K562 (cell line): ENCODE measurements around the gene MTG1. TPM values are rescaled to one million over a fixed set of nuclear protein-coding genes. Genes with fewer than 3 reads are reported as not detected.

Experiments used
- ATAC-seq: fragments of 200-7000 bp; cut with Tn5 transposase; 3 replicates; pipeline ENCODE4 v1.9.1; 2020; ENCODE audit warnings: moderate library complexity
- BruUV-seq: library from RNA; stranded (reverse); fragments of 400-500 nt; replicated peaks from 2 replicates; lab custom pipeline; 2021; lab: Mats Ljungman, UMichigan
- CTCF ChIA-PET: fragments of 300-600 bp; formaldehyde crosslinking; extraction: SDS; loops from one replicate; lab custom pipeline; 2021; ENCODE audit warnings: low intra/inter-chr PET ratio; lab: Yijun Ruan, JAX
- POLR2A ChIA-PET: fragments of 300-600, 350-650 bp; sonication (Branson Sonifier 250); formaldehyde crosslinking; extraction: SDS; loops from one replicate; lab custom pipeline; 2021; ENCODE audit warnings: antibody characterized with exemption, inconsistent platforms; lab: Yijun Ruan, JAX
- DNase-seq, 4 experiments: peaks; one replicate each; pipeline versions ENCODE4 v3.0.0 to v3.0.0-alpha.2; 2011 to 2018; ENCODE audit warnings: low spot score in 3 of 4, mixed read lengths in 3 of 4; ENCODE audit errors: extremely low read depth in 1 of 4
- FAIRE-seq: peaks from 2 replicates; lab custom pipeline; 2011; peaks lifted over from hg19 to GRCh38; lab: Jason Lieb, UNC
- H2AFZ ChIP-seq: 2 replicates; pipeline ENCODE4 v1.6.0; 2011; ENCODE audit warnings: low read depth, low read length, control low read depth, inconsistent platforms
- H3K27ac ChIP-seq: fragments of 200-600 bp; 3 replicates; pipeline ENCODE4 v1.8.0; 2011; ENCODE audit warnings: low read depth, mild to moderate bottlenecking, control low read depth, inconsistent platforms, low read length, moderate library complexity, mixed read lengths; ENCODE audit errors: extremely low read depth
- H3K27me3 ChIP-seq, 2 experiments: fragments of 300-600 bp in 1 of 2; 2 replicates in 1 of 2; 3 replicates in 1 of 2; pipeline versions ENCODE4 v1.6.0 to v1.8.0; 2011; ENCODE audit warnings: inconsistent platforms in 2 of 2, low read length in 2 of 2, mild to moderate bottlenecking in 1 of 2, mixed read lengths in 1 of 2, moderate library complexity in 1 of 2; ENCODE audit not compliant: control insufficient read depth in 2 of 2, insufficient read depth in 2 of 2
- H3K36me3 ChIP-seq: fragments of 300-600 bp; 3 replicates; pipeline ENCODE4 v1.8.0; 2011; ENCODE audit warnings: mild to moderate bottlenecking, low read length, inconsistent platforms; ENCODE audit not compliant: control insufficient read depth, insufficient read depth
- H3K4me1 ChIP-seq, 2 experiments: fragments of 200-600 bp in 1 of 2; replicated peaks in 1 of 2; 2 replicates in 1 of 2; 3 replicates in 1 of 2; pipeline versions ENCODE4 v1.5.1 to v1.8.0; 2011; ENCODE audit warnings: inconsistent platforms in 2 of 2, low read length in 2 of 2, mild to moderate bottlenecking in 1 of 2, mixed read lengths in 1 of 2, moderate library complexity in 1 of 2; ENCODE audit not compliant: control insufficient read depth in 2 of 2, insufficient read depth in 2 of 2
- H3K4me2 ChIP-seq: 2 replicates; pipeline ENCODE4 v1.6.1; 2011; ENCODE audit warnings: low read length, control low read depth, inconsistent platforms, mixed read lengths; ENCODE audit not compliant: insufficient read depth
- H3K4me3 ChIP-seq: fragments of 200-600 bp; sonication (generic), shearing (Covaris generic); 2 replicates; pipeline ENCODE4 v1.5.1; 2016; ENCODE audit warnings: control low read depth, inconsistent platforms
- H3K79me2 ChIP-seq: fragments of 200-600 bp; 3 replicates; pipeline ENCODE4 v1.8.0; 2011; ENCODE audit warnings: low read length, inconsistent platforms; ENCODE audit not compliant: control insufficient read depth, insufficient read depth
- H3K9ac ChIP-seq, 2 experiments: 2 replicates each; pipeline versions ENCODE4 v1.6.0 to v1.6.1; 2011; ENCODE audit warnings: low read depth in 2 of 2, low read length in 2 of 2, control low read depth in 1 of 2, inconsistent platforms in 1 of 2, mild to moderate bottlenecking in 1 of 2, mixed read lengths in 1 of 2; ENCODE audit not compliant: insufficient read depth in 1 of 2
- H3K9me1 ChIP-seq: one replicate; pipeline ENCODE4 v1.6.0; 2011; ENCODE audit warnings: inconsistent platforms, mild to moderate bottlenecking, low read length, moderate library complexity; ENCODE audit not compliant: control insufficient read depth, insufficient read depth
- H3K9me3 ChIP-seq: replicated peaks from 2 replicates; pipeline ENCODE4 v1.5.1; 2011; ENCODE audit warnings: low read depth, low read length, inconsistent platforms; ENCODE audit not compliant: control insufficient read depth, insufficient read depth
- H4K20me1 ChIP-seq: replicated peaks from 2 replicates; pipeline ENCODE4 v1.6.1; 2011; ENCODE audit warnings: low read length, inconsistent platforms, mixed read lengths; ENCODE audit not compliant: control insufficient read depth, insufficient read depth
- ELF4 ChIP-seq: fragments of 450-650 bp; formaldehyde crosslinking; IDR thresholded peaks from 2 replicates; pipeline ENCODE4 v1.4.0; 2022; ENCODE audit warnings: missing genetic modification characterization
- GABPB2 ChIP-seq: fragments of 250-450 bp; sonication (Bioruptor Pico); conservative IDR thresholded peaks from 2 replicates; pipeline ENCODE4 v1.5.1; 2021; ENCODE audit warnings: mild to moderate bottlenecking
- HOXB6 ChIP-seq: fragments of 250-450 bp; sonication (Bioruptor Pico); IDR thresholded peaks from 2 replicates; pipeline ENCODE4 v1.5.1; 2022; ENCODE audit warnings: mild to moderate bottlenecking, borderline replicate concordance
- HSF4 ChIP-seq: fragments of 250-450 bp; sonication (Bioruptor Pico); IDR thresholded peaks from 2 replicates; pipeline ENCODE4 v2.1.2; 2022; ENCODE audit warnings: mild to moderate bottlenecking, moderate library complexity, borderline replicate concordance
- RAD51 ChIP-seq: fragments of 450-650 bp; IDR thresholded peaks from 2 replicates; pipeline ENCODE4 v1.7.1; 2016; ENCODE audit warnings: low read depth, mild to moderate bottlenecking, borderline replicate concordance
- TCF3 ChIP-seq: sonication (generic); formaldehyde crosslinking; IDR thresholded peaks from 2 replicates; pipeline ENCODE4 v1.4.0; 2020; ENCODE audit warnings: mild to moderate bottlenecking, missing genetic modification reagents
- ZNF143 ChIP-seq: sonication (generic); formaldehyde crosslinking; IDR thresholded peaks from 2 replicates; pipeline ENCODE4 v1.9.0; 2022; ENCODE audit warnings: mild to moderate bottlenecking, missing genetic modification reagents
- ZNF408 ChIP-seq: fragments of 250-450 bp; sonication (Bioruptor Pico); IDR thresholded peaks from 2 replicates; pipeline ENCODE4 v1.4.0; 2020; ENCODE audit warnings: low read depth, mild to moderate bottlenecking, moderate library complexity
- ZNF507 ChIP-seq: conservative IDR thresholded peaks from 2 replicates; pipeline ENCODE4 v1.6.1; 2017; ENCODE audit warnings: missing genetic modification characterization, missing compliant biosample characterization
- ZNF586 ChIP-seq: fragments of 450-650 bp; formaldehyde crosslinking; conservative IDR thresholded peaks from 2 replicates; pipeline ENCODE4 v1.4.0; 2020; ENCODE audit warnings: mild to moderate bottlenecking, moderate library complexity
- ZNF696 ChIP-seq: fragments of 250-450 bp; sonication (Bioruptor Pico); conservative IDR thresholded peaks from 2 replicates; pipeline ENCODE4 v1.4.0; 2020; ENCODE audit warnings: mild to moderate bottlenecking, moderate library complexity
- WGBS: fragments of 100-300 bp; shearing (Covaris generic); methylation state at CpG from one replicate; pipeline ENCODE4 v1.1.6; 2016; ENCODE audit warnings: low coverage, mixed read lengths; ENCODE audit not compliant: insufficient coverage; ENCODE audit errors: missing lambda C conversion rate; 5-methylcytosine and 5-hydroxymethylcytosine counted together
- in situ Hi-C: fragments of 300-500 bp; cut with MboI; formaldehyde crosslinking; loops from 4 replicates; pipeline ENCODE4 v1.15.0; 2018; ENCODE audit warnings: inconsistent platforms, mixed read lengths
- intact Hi-C: fragments of 100-400 bp; cut with micrococcal nuclease; formaldehyde crosslinking; loops from 2 replicates; pipeline ENCODE4 v1.14.2; 2022
- polyA plus RNA-seq, 8 experiments: library from polyadenylated mRNA; depleted of rRNA in 4 of 8; stranded (reverse) in 5 of 8; unstranded in 3 of 8; fragments of >200 nt; fragmentation: Nextera tagmentation in 2 of 8; fragmentation: Illumina TruSeq in 1 of 8; extraction: Ambion mirVana in 2 of 8; extraction: Trizol in 1 of 8; gene quantifications; 2 replicates each; pipeline versions ENCODE4 v1.2.1 to v1.2.3, GENCODE V29; 2011 to 2014; ENCODE audit warnings: inconsistent platforms in 1 of 8, missing spikeins in 1 of 8
- total RNA-seq, 7 experiments: library from RNA; depleted of rRNA in 6 of 7; stranded (reverse); fragments of >200 nt in 6 of 7; fragmentation: Illumina TruSeq in 2 of 7; extraction: Trizol in 2 of 7; gene quantifications; 2 replicates each; pipeline versions ENCODE4 v1.2.1 to v1.2.3, GENCODE V29; 2011 to 2021; ENCODE audit warnings: low replicate concordance in 1 of 7
- TF ChIP-seq, protein P1 (sequence below): fragments of 200-800 bp; sonication (Bioruptor generic); IDR thresholded peaks from 2 replicates; pipeline ENCODE4 v1.6.1; 2017; ENCODE audit warnings: missing genetic modification characterization, missing compliant biosample characterization
- TF ChIP-seq, protein P2 (sequence below): fragments of 250-450 bp; sonication (Bioruptor Pico); IDR thresholded peaks from 2 replicates; pipeline ENCODE4 v1.4.0; 2020
- TF ChIP-seq, protein P3 (sequence below): fragments of 450-650 bp; formaldehyde crosslinking; IDR thresholded peaks from 2 replicates; pipeline ENCODE4 v1.4.0; 2020; ENCODE audit warnings: mild to moderate bottlenecking, mixed read lengths

Gene MTG1
- total and polyA plus RNA-seq, 9 of the 15 experiments (the other 6 are each of a cell fraction or from before 2014, with no cell fraction given), result 2.8 to 28.2 (median 15.4) TPM

DNA sequence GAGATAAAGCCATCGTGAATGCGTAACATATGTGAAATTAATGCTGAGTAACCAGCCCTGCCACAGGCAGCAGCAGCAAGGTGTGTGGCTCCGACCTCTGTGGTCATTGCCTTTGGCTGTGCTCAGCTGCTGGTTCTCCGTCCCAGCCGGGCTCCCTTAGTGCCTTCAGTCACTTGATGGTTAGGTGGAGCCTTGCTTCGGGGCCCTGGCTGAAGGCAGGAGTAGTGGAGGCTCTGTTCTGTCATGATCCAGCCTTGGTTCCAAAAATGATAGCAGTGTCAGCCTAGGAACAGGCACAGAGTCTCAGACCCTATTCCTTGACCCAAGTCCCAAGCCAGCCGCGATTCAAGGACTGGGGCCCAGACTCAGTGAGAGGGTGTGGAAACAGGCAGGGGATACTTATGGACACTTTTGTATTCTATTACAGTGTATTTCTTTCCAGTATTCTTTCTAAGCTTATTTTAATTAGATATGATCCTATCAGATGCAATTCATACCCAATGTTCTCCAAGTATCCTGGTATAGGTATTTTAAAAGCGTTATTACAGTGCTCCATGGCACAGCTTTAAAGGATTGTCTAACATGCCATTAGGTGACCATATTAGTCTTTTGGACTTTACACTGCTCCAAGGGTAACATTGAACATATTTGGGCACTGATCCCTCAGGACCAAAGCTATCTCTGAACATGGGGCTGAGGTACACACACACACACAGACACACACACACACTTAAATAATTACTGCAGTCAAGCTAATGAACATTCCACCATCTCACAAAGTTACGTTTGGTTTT, 68.8 kb downstream of the MTG1 start (continued):
- TF ChIP-seq, protein P1, sequence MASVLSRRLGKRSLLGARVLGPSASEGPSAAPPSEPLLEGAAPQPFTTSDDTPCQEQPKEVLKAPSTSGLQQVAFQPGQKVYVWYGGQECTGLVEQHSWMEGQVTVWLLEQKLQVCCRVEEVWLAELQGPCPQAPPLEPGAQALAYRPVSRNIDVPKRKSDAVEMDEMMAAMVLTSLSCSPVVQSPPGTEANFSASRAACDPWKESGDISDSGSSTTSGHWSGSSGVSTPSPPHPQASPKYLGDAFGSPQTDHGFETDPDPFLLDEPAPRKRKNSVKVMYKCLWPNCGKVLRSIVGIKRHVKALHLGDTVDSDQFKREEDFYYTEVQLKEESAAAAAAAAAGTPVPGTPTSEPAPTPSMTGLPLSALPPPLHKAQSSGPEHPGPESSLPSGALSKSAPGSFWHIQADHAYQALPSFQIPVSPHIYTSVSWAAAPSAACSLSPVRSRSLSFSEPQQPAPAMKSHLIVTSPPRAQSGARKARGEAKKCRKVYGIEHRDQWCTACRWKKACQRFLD (CRISPR knock-in tag), result no peak
- TF ChIP-seq HOXB6 (CRISPR knock-in tag), result no peak
- TF ChIP-seq, protein P2, sequence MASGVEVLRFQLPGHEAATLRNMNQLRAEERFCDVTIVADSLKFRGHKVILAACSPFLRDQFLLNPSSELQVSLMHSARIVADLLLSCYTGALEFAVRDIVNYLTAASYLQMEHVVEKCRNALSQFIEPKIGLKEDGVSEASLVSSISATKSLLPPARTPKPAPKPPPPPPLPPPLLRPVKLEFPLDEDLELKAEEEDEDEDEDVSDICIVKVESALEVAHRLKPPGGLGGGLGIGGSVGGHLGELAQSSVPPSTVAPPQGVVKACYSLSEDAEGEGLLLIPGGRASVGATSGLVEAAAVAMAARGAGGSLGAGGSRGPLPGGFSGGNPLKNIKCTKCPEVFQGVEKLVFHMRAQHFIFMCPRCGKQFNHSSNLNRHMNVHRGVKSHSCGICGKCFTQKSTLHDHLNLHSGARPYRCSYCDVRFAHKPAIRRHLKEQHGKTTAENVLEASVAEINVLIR (CRISPR knock-in tag), result no peak
- TF ChIP-seq ZNF696, result no peak
- TF ChIP-seq ZNF586 (CRISPR knock-in tag), result no peak

DNA sequence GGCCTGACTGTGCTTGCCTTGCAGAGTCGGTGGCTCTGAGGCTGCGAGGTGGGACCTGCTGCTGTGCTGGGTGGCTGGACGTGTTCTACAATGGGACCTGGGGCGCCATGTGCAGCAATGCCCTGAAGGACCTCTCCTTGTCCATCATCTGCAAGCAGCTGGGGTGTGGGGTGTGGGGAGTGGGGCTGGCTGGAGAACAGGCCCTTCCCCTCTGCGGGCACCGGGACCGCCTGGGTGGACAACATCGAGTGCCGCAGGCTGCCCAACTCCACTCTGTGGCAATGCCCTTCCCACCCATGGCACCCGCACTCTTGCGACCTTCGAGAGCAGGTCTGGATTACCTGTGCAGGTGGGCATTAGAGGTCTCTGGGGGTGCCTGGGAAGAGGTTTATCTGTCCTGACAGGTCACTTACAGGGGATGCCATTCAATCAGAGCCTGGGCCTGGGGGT, 70.7 kb downstream of the MTG1 start:
- no peaks in the 10 kb centered on the region for H3K9me1 ChIP-seq
- H3K4me2 ChIP-seq, result no peak overlapping the region
- 23% methylated on average over 11 of the region's 12 CpGs for WGBS
- no peak overlapping the region for H3K9ac ChIP-seq
- H3K9me3 ChIP-seq, result no peaks in the 10 kb centered on the region
- no peak for FAIRE-seq
- in situ Hi-C loops, result no loop called here
- no TSS peak for BruUV-seq
- no peak overlapping the region for H3K4me3 ChIP-seq
- peaks cover 0 to 9% of the 10 kb centered on the region in 2 experiments; a peak in 1 of 5 replicates for H3K27me3 ChIP-seq
- no peaks in the 10 kb centered on the region for H3K79me2 ChIP-seq
- POLR2A ChIA-PET, result interaction anchor here (1.1 kb wide), 1 partner anchor 11 kb away, joined by 3 read pairs; the partner anchor contains the start of gene SCART1
- no peak overlapping the region for H3K27ac ChIP-seq
- peaks cover 0 to 10% of the 10 kb centered on the region in 2 experiments; a peak in 1 of 5 replicates for H3K4me1 ChIP-seq
- no peaks in the 10 kb centered on the region for H4K20me1 ChIP-seq
- no peak overlapping the region for H2AFZ ChIP-seq
- CTCF ChIA-PET, result no interaction called here
- DNase-seq, result no peak
- H3K36me3 ChIP-seq, result no peaks in the 10 kb centered on the region
- ATAC-seq, result no peak
- TF ChIP-seq GABPB2 (CRISPR knock-in tag) (no peak), ELF4 (CRISPR knock-in tag) (no peak), TCF3 (CRISPR knock-in tag) (no peak), ZNF507 (no peak), RAD51 (no peak), ZNF143 (no peak), HSF4 (CRISPR knock-in tag) (no peak), ZNF408 (no peak)
- TF ChIP-seq, protein P3, sequence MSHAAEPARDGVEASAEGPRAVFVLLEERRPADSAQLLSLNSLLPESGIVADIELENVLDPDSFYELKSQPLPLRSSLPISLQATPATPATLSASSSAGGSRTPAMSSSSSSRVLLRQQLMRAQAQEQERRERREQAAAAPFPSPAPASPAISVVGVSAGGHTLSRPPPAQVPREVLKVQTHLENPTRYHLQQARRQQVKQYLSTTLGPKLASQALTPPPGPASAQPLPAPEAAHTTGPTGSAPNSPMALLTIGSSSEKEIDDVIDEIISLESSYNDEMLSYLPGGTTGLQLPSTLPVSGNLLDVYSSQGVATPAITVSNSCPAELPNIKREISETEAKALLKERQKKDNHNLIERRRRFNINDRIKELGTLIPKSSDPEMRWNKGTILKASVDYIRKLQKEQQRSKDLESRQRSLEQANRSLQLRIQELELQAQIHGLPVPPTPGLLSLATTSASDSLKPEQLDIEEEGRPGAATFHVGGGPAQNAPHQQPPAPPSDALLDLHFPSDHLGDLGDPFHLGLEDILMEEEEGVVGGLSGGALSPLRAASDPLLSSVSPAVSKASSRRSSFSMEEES (CRISPR knock-in tag), result no peak
- TF ChIP-seq, all 486 proteins: peak for 0
- intact Hi-C loops, result no loop called here
